Embryonic facial prominence (tissue), 1 donor: ENCODE measurements around the gene VCX.
"Not testable (repeated sequence)": the region's sequence is repeated elsewhere in the genome, so short reads cannot be mapped to it uniquely, and the experiment has no call there.

Source experiments
- DNase-seq: peaks from one replicate; pipeline ENCODE4 v3.0.0-alpha.2; 2016; ENCODE audit errors: extremely low spot score

The VCX gene

GRCh38 chrX:7842871-7843270 lies at the start of gene VCX:
VCX (plus strand) TSS chrX:7843171; CDS start chrX:7843204, 33 bp downstream.
- not testable (repeated sequence) for DNase-seq

DNA sequence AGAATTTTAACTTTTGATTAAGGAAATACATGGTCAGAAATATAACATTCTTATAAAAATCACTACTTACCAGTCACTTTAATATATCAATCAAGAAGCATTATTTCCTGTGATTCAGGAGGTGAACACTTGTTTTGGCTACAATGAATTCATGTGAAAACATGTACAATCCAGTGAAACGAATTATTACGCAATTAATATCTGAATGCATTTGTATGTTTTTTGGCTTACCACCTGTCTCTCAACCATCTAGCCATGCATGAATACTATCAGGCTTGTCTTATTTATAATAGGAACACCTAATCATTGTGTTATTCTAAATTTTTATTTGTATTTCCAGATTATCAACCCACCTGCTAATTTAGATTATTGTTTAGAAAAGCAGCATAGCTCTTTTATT lies 44.6 kb upstream of the VCX start:
- DNase-seq: no peak

GRCh38 chrX:7801711-7802110 lies 41.3 kb upstream of the VCX start:
- DNase-seq: no peak

- DNase-seq: no peak
These were observed 27.7 kb upstream of the VCX start for GRCh38 chrX:7815166-7815805.

GRCh38 chrX:7828594-7828993 lies 14.4 kb upstream of the VCX start:
- no peak for DNase-seq

GRCh38 chrX:7841084-7841805 lies 1.7 kb upstream of the VCX start:
- no peak for DNase-seq

- no peak for DNase-seq
These were observed 9.2 kb downstream of the VCX start for GRCh38 chrX:7852166-7852565.

DNA sequence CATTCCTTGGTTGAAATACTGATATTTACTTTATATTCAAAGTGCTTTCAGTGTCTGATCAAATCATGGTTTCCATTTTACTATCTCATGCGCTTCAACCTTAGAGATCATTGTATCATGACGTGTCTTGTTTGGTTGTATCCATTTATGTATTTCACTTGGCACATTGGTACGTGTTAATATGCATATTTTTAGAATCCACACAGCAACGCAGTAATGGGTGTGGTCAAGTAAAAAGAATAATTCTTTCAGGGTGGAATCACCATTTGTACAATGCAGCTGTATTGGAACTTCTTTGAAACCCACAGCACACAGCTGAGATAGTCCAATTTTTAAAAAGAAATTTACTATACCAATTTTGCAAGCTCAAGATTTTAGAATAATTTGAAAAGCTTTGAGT lies 29.1 kb downstream of the VCX start:
- DNase-seq: no peak

GRCh38 chrX:7876957-7877356 lies 34.0 kb downstream of the VCX start:
- DNase-seq: no peak

GRCh38 chrX:7889135-7889534 lies 46.2 kb downstream of the VCX start:
- no peak for DNase-seq

DNA sequence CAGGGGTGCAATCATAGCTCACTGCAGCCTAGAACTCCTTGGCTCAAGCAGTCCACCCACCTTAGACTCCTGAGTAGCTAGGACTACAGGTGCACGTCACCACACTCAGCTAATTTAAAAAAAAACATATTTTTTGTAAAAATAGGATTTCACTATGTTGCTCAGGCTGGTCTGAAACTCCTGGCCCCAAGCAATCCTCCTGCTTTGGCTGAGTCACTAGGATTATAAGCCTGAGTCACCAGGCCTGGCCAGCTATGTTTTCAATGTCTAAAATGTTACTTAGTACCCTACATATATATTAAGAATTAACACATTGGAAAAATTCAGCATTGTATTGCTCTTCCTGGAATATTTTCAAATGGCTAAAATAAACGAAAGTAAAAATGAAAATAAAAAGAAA lies 46.7 kb downstream of the VCX start:
- no peak for DNase-seq

- no peak for DNase-seq
These were observed 49.0 kb downstream of the VCX start for GRCh38 chrX:7891928-7892327.
